ENCODE results near the gene LAMB4. TPM values are rescaled to one million over a fixed set of nuclear protein-coding genes. Genes with fewer than 3 reads are reported as not detected.

LAMB4 gene
- total and polyA plus RNA-seq, 10 donors, result 0.03 to 0.94 (median 0.22) TPM; not detected in 2

DNA sequence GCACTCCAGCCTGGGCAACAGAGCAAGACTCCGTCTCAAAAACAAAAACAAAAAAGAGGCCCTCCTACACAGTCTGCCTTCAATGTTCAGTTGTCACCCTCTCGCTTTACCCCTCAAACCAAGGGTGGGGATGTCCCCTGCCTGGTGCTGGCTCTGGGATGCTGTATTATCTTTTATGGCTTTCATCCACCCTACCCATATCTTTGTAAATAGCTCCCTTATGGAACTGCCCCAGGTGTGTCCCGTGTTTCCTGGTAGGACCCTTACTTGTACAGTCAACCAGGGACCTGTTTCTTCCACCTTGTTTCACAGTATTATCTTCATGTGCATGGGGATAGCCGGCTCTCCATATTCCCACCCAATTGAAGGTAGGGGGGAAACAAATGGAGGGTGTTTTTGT is 111.5 kb downstream of the LAMB4 start:
- H3K4me3 ChIP-seq, result no peak overlapping the region
- H3K4me1 ChIP-seq, result no peaks in the 10 kb centered on the region
- DNase-seq, result no peak
- peaks cover 0 to 6% (median 0%) of the 10 kb centered on the region in 7 donors for H3K27me3 ChIP-seq (replicated peaks in 1 of 7)
- no peaks in the 10 kb centered on the region for H3K36me3 ChIP-seq
- intact Hi-C loops (cut with DNase I; ENCODE audit: low total_unique reads), result no loop called here
- no peak for TF ChIP-seq POLR2A (IDR thresholded peaks at IDR 0.05)
- TF ChIP-seq POLR2AphosphoS5 (IDR thresholded peaks at IDR 0.05), result no peak
- TF ChIP-seq CTCF (IDR thresholded peaks at IDR 0.05 in 8 of 11, conservative IDR thresholded peaks at IDR 0.05 in 3 of 11), result no peak
- 89 to 93% (median 90%) methylated on average over 4 of the region's 4 CpGs for WGBS, 5 donors
- no peaks in the 10 kb centered on the region for H3K9me3 ChIP-seq
- no peak overlapping the region for H3K27ac ChIP-seq

DNA sequence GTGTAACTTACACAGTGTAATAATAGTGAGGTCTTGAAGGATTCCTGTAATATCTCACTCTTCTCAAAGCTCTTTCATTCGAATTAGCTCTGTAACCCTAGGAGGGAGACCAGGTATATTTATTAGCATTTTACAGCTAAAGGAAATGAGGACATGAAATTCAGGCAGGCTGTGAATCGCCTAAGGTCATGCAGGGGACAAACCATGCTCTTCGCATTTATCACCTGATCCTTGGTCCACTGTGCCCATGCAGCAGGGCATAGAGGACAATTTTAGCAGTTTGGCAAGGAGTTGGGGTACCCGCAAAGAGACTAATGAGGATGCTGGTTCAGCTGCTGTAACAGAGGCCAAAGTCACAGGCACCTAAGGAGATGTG is 112.4 kb downstream of the LAMB4 start:
- Histone ChIP-seq H3K27me3 (replicated peaks in 1 of 7) (peaks cover 0 to 15% (median 0%) of the 10 kb centered on the region in 7 donors), H3K9me3 (no peaks in the 10 kb centered on the region), H3K27ac (no peak overlapping the region), H3K36me3 (no peaks in the 10 kb centered on the region), H3K4me1 (no peaks in the 10 kb centered on the region), H3K4me3 (no peak overlapping the region)
- intact Hi-C loops (cut with DNase I; ENCODE audit: low total_unique reads), result no loop called here
- TF ChIP-seq POLR2A (IDR thresholded peaks at IDR 0.05) (no peak), CTCF (IDR thresholded peaks at IDR 0.05 in 8 of 11, conservative IDR thresholded peaks at IDR 0.05 in 3 of 11) (no peak), POLR2AphosphoS5 (IDR thresholded peaks at IDR 0.05) (no peak)
- 77 to 89% (median 83%) methylated on average over 4 of the region's 4 CpGs for WGBS, 5 donors
- DNase-seq, result no peak

DNA sequence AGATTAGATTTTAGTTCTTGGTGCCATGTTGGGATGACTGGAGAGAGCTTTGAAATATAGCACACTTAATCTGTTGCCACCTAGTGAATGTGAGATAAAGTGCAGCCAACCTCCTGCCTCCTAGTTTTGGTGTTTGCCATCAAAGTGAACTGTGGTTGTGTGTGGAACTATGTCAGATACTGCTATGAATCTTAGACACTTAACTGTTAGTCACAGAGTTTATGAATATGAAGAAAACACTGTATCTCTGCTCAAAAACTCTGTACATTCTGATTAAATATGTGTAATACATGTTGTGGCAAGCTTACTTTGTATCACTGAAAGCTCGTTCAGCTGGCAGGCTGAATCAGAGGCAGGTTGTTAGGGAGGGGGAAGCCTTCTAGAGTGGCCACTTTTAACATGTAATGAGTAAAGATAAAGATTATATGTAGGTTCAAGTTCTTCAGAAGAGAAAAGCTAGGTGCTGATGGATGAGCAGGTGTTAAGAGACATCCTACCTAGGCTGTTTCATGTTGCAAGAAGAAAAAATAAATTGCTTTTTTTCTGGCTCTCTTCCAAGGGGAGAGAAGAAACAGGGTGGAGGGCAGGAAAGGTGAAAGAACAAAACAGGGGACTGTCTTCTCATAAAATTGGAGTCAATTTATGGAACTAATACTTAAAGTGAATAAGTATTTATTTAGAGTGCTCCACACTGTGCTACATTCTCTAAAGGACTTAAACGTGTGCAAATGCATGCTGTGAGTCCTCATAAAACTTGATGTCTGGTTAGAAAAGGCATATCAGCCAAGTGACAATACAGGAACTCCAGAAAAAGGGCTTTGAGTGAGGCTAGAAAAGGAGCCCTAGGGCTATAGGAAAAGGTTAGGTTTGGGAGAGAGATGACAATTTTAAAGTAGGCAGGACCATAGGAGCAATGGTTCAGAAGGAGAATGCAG is 113.1 kb downstream of the LAMB4 start:
- no peak overlapping the region for H3K4me3 ChIP-seq
- WGBS, 5 donors, result 62 to 89% (median 70%) methylated on average over 2 of the region's 2 CpGs
- no peaks in the 10 kb centered on the region for H3K36me3 ChIP-seq
- no peaks in the 10 kb centered on the region for H3K4me1 ChIP-seq
- intact Hi-C loops (cut with DNase I; ENCODE audit: low total_unique reads), result no loop called here
- H3K27ac ChIP-seq, result no peak overlapping the region
- H3K27me3 ChIP-seq (replicated peaks in 1 of 7), result peaks cover 0 to 16% (median 0%) of the 10 kb centered on the region in 7 donors
- no peak for DNase-seq
- no peaks in the 10 kb centered on the region for H3K9me3 ChIP-seq
- TF ChIP-seq CTCF (IDR thresholded peaks at IDR 0.05 in 8 of 11, conservative IDR thresholded peaks at IDR 0.05 in 3 of 11) (peak in 2 of 11 experiments; percentile 7 to 25), POLR2A (IDR thresholded peaks at IDR 0.05) (no peak), POLR2AphosphoS5 (IDR thresholded peaks at IDR 0.05) (no peak)

DNA sequence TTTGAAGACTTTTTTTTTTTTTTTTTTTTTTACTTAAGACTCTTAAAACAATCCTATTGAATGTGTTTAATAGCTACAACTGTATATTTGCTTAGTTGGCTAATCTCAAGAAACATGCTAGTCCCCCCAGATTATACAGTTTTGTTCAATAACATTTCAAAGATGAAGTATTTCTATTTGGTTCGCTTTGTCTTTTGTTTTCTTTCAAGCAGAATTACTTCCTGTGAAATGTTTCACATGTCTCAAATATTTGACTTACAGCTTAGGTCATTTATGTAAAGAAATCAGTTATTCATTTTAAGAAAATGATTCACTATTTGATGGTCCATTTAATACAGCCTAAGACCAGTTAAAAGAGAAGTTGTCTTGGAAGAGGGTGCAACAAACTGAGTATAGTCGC is 114.4 kb downstream of the LAMB4 start:
- no peak for DNase-seq
- intact Hi-C loops (cut with DNase I; ENCODE audit: low total_unique reads), result no loop called here
- WGBS, 5 donors, result 84 to 94% (median 90%) methylated on average over 2 of the region's 2 CpGs
- TF ChIP-seq POLR2AphosphoS5 (IDR thresholded peaks at IDR 0.05), result no peak
- TF ChIP-seq POLR2A (IDR thresholded peaks at IDR 0.05), result no peak
- TF ChIP-seq CTCF (IDR thresholded peaks at IDR 0.05 in 8 of 11, conservative IDR thresholded peaks at IDR 0.05 in 3 of 11), result no peak
- Histone ChIP-seq H3K27ac (no peak overlapping the region), H3K27me3 (replicated peaks in 1 of 7) (peaks cover 0 to 18% (median 0%) of the 10 kb centered on the region in 7 donors), H3K9me3 (no peaks in the 10 kb centered on the region), H3K36me3 (no peaks in the 10 kb centered on the region), H3K4me3 (no peak overlapping the region), H3K4me1 (no peaks in the 10 kb centered on the region)
